Omental fat pad (tissue), 4 donors: ENCODE results near the gene MAGEL2. TPM values are rescaled to one million over a fixed set of nuclear protein-coding genes. Genes with fewer than 3 reads are reported as not detected.

Experiments
- ATAC-seq: fragments of 150-250 bp; one replicate; pipeline ENCODE4 v1.9.1; 2016; ENCODE audit warnings: mild to moderate bottlenecking, moderate library complexity; ENCODE audit not compliant: low FRiP score
- DNase-seq: peaks from one replicate; pipeline ENCODE4 v3.0.0-alpha.2; 2019; ENCODE audit warnings: low spot score
- total RNA-seq, 4 donors: library from RNA; depleted of rRNA; stranded (reverse); fragments of >200 nt; gene quantifications; one replicate each; pipeline ENCODE4 v1.1.0, GENCODE V29; 2016
- TF ChIP-seq, protein P1 (sequence below), 3 donors: fragments of 450-650 bp; IDR thresholded peaks; one replicate each; pipeline ENCODE4 v1.5.1; 2016 to 2017; ENCODE audit warnings: antibody characterized with exemption in 3 of 3, mild to moderate bottlenecking in 3 of 3, moderate library complexity in 2 of 3

Gene MAGEL2
- under 1 TPM; 0.09 to 0.79 (median 0.71) TPM for total RNA-seq

DNA sequence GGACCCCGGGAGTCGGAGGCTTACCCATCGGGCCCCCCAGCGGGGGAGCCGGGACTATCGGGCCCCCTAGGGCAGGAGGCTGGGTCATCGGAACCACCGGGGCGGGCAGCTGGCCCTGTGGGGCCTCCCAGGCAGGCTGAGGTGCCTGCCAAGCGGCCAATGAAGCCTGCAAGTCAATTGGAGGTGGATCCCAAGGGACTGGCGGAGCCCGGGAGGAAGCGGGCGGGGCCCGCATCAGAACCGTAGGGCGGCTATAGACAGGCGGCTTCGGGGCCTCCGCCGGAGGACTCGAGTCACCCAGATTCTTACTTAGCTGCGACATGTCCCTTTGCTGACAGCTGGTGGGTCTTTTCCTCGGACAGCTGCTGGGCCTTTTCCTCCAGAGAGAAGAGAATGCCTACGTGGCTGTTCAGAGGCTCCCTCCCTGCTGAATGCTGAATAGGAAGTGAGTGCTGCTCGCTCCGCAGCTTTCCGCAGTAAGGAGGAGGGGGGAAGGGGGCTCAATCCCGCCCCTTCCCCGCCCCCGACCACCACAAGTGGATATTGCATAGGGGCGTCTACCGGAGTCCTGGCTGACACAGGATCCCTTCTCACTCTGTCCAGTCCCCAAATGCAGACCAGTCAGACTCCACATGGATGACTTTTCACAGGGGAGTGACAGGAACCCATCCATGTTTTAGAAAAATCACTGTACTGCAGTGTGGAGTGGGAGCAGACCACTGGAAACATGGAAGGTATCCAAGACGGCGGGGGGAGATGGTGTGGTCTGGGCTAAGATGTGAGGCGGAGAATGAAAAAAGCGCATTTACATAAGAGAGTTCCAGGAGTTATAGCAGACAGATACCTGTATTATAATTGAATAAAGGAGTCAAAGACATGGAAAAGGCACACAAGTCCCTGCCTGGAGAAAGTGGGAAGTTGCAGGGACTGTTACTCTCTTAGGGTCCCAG is at the start of gene MAGEL2:
MAGEL2 (minus strand) TSS at position 447 of the 950 bp plus-strand sequence; CDS start at position 322, 125 bp downstream.
- DNase-seq: no peak
- peak; percentile 11 for ATAC-seq
- TF ChIP-seq, protein P1, sequence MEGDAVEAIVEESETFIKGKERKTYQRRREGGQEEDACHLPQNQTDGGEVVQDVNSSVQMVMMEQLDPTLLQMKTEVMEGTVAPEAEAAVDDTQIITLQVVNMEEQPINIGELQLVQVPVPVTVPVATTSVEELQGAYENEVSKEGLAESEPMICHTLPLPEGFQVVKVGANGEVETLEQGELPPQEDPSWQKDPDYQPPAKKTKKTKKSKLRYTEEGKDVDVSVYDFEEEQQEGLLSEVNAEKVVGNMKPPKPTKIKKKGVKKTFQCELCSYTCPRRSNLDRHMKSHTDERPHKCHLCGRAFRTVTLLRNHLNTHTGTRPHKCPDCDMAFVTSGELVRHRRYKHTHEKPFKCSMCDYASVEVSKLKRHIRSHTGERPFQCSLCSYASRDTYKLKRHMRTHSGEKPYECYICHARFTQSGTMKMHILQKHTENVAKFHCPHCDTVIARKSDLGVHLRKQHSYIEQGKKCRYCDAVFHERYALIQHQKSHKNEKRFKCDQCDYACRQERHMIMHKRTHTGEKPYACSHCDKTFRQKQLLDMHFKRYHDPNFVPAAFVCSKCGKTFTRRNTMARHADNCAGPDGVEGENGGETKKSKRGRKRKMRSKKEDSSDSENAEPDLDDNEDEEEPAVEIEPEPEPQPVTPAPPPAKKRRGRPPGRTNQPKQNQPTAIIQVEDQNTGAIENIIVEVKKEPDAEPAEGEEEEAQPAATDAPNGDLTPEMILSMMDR (IDR thresholded peaks at IDR 0.05): no peak

DNA sequence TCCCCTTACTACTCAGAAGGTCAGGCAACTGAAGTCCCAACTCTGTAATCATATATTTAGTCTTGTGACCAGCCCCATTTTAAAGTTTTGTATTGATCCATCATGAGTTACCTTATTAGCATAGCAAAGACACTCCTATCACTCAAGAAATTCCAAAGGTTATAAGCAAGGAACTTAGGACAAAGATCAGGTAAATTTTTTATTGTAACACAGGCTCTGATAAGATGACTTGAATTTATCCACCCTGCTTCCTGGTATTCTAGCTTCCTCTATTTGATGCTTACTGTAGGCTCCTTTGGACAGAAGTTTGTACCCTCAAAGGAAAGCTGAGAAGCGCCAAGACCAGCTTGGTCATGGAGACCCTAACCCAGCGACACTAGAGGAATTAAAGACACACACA is 47.6 kb upstream of the MAGEL2 start:
- ATAC-seq (no peak), DNase-seq (no peak)
- TF ChIP-seq, protein P1 (IDR thresholded peaks at IDR 0.05): no peak

DNA sequence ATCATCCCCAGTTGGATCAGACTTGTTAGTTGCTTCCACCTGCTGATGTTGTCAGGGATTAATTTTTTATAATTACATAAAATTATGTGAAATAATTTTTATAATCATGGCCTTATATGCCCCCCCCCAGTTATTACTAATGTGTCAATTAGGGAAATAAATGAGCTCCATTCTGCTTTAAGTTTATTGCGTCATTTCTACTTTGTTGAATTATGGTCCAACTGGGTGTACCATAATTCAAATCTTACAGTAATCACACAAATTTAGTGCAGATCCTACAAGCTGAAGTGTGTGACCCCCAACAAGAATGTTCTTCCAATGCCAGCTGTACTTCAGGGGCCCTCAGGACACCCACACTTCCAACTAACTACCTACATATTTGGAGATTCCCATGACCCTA is 46.9 kb upstream of the MAGEL2 start:
- TF ChIP-seq, protein P1 (IDR thresholded peaks at IDR 0.05): no peak
- ATAC-seq (no peak), DNase-seq (no peak)

DNA sequence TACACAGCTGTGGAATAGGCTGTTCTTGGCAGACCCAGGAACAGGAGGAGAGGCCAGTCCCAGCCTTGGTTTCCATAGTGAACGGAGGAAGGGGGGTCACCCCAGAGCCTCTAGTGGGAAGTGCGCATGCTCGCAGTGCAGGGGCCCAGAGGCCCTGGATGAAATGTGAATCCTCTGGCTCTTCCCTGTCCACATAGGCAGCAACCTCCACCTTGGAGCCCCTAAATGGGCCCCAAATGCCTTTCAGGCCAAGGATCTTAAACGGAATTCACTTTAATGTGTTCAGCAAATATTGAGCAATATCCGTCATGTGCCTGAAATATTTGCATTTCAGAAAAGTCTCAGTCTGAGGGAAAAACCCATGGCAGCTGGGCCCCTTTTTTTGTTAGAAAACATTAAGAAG is 42.8 kb upstream of the MAGEL2 start:
- TF ChIP-seq, protein P1 (IDR thresholded peaks at IDR 0.05): no peak
- DNase-seq (no peak), ATAC-seq (peak; percentile 85)

DNA sequence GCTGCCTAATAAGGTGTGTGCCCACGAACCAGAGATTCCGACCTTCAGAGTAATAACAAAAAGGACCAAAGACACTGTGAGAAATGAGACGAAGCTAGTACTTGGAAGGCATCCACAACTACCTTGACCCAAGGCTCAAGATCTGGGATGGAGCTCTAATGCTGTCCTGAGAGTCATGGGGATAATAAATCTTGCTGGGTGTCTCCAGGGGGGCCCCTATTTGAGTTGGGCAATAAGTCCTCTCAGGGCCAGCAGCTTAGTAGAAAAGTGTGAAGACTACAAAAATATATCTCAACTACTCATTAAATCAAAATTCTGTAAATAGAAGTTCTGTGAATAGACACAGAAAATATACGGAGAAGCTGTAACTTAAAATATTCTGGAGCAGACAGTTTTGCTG is 42.3 kb upstream of the MAGEL2 start:
- no peak for ATAC-seq
- DNase-seq: no peak
- TF ChIP-seq, protein P1 (IDR thresholded peaks at IDR 0.05): no peak

DNA sequence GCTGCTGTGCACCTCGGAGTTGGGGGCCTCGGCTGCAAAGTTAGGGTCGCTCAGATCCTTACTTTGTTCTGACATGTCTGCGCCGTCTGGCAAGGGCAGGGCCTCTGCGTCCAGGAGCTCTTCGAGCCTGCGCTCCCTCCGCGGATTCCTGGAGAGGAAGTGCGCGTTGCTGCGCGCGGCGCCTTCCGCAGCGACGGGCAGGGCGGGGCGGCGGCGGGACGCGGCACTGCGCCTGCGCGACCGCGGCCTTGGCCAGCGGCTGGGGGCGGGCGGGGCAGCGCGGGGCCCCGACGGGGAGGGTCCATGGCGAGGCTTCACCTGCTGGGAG is 39.4 kb upstream of the MAGEL2 start, which contains the start of gene NDN:
NDN (minus strand) TSS at position 163 of the 328 bp plus-strand sequence; CDS start at position 75, 88 bp downstream.
- ATAC-seq: peak; percentile 34
- TF ChIP-seq, protein P1 (IDR thresholded peaks at IDR 0.05): no peak
- DNase-seq: no peak
